ENCODE measurements around the gene PITPNM3.

PITPNM3 gene

GRCh38 chr17:6506679-6507231 is 49.6 kb downstream of the PITPNM3 start:
- no peak overlapping the region for H2AFZ ChIP-seq (ENCODE audit: low read length)

DNA sequence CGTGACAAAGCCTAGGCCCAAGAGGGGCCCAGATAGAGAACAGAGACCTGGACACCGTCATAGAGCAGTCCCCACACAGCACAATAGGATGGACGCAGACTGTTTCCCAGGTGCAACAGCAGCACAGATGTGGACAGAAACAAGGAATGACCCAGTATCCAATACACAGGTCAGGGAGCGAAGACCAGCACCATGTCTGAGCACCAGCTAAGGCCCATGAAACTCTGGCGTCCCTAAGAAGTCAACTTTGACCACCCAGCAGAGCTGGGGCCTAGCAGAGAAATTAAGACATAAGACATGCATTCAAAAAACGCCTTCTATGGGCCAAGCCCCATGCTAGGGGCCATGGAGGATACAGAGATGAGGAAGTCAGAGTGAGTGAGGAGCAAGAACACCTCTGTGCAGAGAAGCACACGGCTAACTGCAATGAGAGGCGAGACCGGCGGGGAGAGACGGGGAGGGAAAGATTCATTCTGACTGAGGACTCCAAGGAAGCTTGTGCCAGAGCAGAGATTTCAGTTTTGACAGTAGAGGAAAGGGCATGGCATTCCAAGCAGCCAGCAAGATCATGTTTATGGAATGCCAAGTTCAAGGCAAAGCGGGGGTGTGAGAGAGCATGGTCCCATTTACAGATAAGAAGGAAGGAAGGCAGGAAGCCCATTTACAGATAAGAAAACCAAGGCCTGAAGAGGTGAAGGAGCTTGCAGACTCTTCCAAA is 50.8 kb downstream of the PITPNM3 start:
- no peaks in the 10 kb centered on the region for H3K9me2 ChIP-seq (replicated peaks; ENCODE audit: low read depth, low read length)
- H3K27me3 ChIP-seq (ENCODE audit: insufficient read depth, low read length, poor library complexity, severe bottlenecking): no peaks in the 10 kb centered on the region
- H4K20me1 ChIP-seq (ENCODE audit: insufficient read depth, low read length, poor library complexity, severe bottlenecking): no peaks in the 10 kb centered on the region
- TF ChIP-seq EZH2phosphoT487 (IDR thresholded peaks at IDR 0.05; ENCODE audit: borderline replicate concordance): no peak
- TF ChIP-seq CTCF (conservative IDR thresholded peaks at IDR 0.05; ENCODE audit: low read length): no peak
- no peak overlapping the region for H3K4me3 ChIP-seq (ENCODE audit: low read length, poor library complexity, severe bottlenecking)
- no peak overlapping the region for H3K9ac ChIP-seq (ENCODE audit: low read depth, low read length, poor library complexity, severe bottlenecking)
- H3K36me3 ChIP-seq (ENCODE audit: insufficient read depth, low read length): no peaks in the 10 kb centered on the region
- no peaks in the 10 kb centered on the region for H3K9me3 ChIP-seq (ENCODE audit: insufficient read depth, low read depth, low read length)
- no peak overlapping the region for H2AFZ ChIP-seq (ENCODE audit: low read length)
- H3F3A ChIP-seq (ENCODE audit: low read depth): no peaks in the 10 kb centered on the region
- H3K4me1 ChIP-seq (ENCODE audit: insufficient read depth, low read length, poor library complexity, severe bottlenecking): no peaks in the 10 kb centered on the region
- H3K4me2 ChIP-seq (ENCODE audit: low read depth, low read length, poor library complexity, severe bottlenecking): no peak overlapping the region
- H3K79me2 ChIP-seq (ENCODE audit: insufficient read depth, low read length): no peaks in the 10 kb centered on the region

More at GRCh38 chr17:6506679-6507231, 49.6 kb downstream of the PITPNM3 start:
- Histone ChIP-seq H3K4me3 (ENCODE audit: low read length, poor library complexity, severe bottlenecking) (no peak overlapping the region), H3K79me2 (ENCODE audit: insufficient read depth, low read length) (no peaks in the 10 kb centered on the region), H3K36me3 (ENCODE audit: insufficient read depth, low read length) (no peaks in the 10 kb centered on the region), H3F3A (ENCODE audit: low read depth) (no peaks in the 10 kb centered on the region), H3K9me3 (ENCODE audit: insufficient read depth, low read depth, low read length) (no peaks in the 10 kb centered on the region), H3K9me2 (replicated peaks; ENCODE audit: low read depth, low read length) (no peaks in the 10 kb centered on the region), H4K20me1 (ENCODE audit: insufficient read depth, low read length, poor library complexity, severe bottlenecking) (no peaks in the 10 kb centered on the region), H3K27me3 (ENCODE audit: insufficient read depth, low read length, poor library complexity, severe bottlenecking) (no peaks in the 10 kb centered on the region), H3K4me2 (ENCODE audit: low read depth, low read length, poor library complexity, severe bottlenecking) (no peak overlapping the region), H3K4me1 (ENCODE audit: insufficient read depth, low read length, poor library complexity, severe bottlenecking) (no peaks in the 10 kb centered on the region), H3K9ac (ENCODE audit: low read depth, low read length, poor library complexity, severe bottlenecking) (no peak overlapping the region)
- TF ChIP-seq CTCF (conservative IDR thresholded peaks at IDR 0.05; ENCODE audit: low read length) (no peak), EZH2phosphoT487 (IDR thresholded peaks at IDR 0.05; ENCODE audit: borderline replicate concordance) (no peak)

DNA sequence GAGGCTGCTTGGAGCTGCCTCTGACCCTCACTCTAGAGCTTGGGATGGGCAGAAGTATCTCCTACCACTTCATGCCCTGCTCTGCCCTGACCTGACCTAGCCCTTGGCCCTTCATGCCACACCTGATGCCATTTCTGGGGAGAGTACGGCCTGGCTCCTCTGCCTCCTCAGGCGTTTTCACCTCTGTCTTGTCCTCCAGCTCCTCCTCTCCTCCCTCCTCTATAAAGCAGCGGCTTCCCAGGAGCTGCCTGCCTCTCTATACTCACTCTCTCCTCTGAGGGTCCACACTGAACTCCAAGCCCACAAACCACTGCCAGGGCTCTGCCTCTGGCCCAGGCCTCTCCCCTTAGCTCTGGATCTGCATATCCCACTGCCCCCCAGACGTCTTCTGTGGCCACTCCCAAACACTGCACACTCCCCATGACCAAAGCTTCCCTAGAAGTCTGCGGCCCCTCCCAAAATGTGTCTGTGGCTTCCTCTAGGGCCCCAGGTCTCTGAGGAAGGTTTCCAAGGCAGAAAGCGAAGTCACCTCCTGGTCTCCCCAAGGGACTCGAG is 52.6 kb downstream of the PITPNM3 start:
- no peaks in the 10 kb centered on the region for H3K4me1 ChIP-seq (ENCODE audit: insufficient read depth, low read length, poor library complexity, severe bottlenecking)
- no peaks in the 10 kb centered on the region for H3K79me2 ChIP-seq (ENCODE audit: insufficient read depth, low read length)
- H3K4me3 ChIP-seq (ENCODE audit: low read length, poor library complexity, severe bottlenecking): no peak overlapping the region
- no peaks in the 10 kb centered on the region for H3K36me3 ChIP-seq (ENCODE audit: insufficient read depth, low read length)
- H3K4me2 ChIP-seq (ENCODE audit: low read depth, low read length, poor library complexity, severe bottlenecking): no peak overlapping the region
- no peaks in the 10 kb centered on the region for H3F3A ChIP-seq (ENCODE audit: low read depth)
- H3K9ac ChIP-seq (ENCODE audit: low read depth, low read length, poor library complexity, severe bottlenecking): no peak overlapping the region
- no peak for TF ChIP-seq CTCF (conservative IDR thresholded peaks at IDR 0.05; ENCODE audit: low read length)
- no peak for TF ChIP-seq EZH2phosphoT487 (IDR thresholded peaks at IDR 0.05; ENCODE audit: borderline replicate concordance)
- H4K20me1 ChIP-seq (ENCODE audit: insufficient read depth, low read length, poor library complexity, severe bottlenecking): no peaks in the 10 kb centered on the region
- no peaks in the 10 kb centered on the region for H3K27me3 ChIP-seq (ENCODE audit: insufficient read depth, low read length, poor library complexity, severe bottlenecking)
- no peaks in the 10 kb centered on the region for H3K9me2 ChIP-seq (replicated peaks; ENCODE audit: low read depth, low read length)
- H3K9me3 ChIP-seq (ENCODE audit: insufficient read depth, low read depth, low read length): no peaks in the 10 kb centered on the region
- no peak overlapping the region for H2AFZ ChIP-seq (ENCODE audit: low read length)

Data from Loucy (cell line).